Measurements from ENCODE around the gene ALPK3.
A peak's percentile ranks its signal among the peaks of the same experiment; 100 is the strongest.

Gene ALPK3, protein sequence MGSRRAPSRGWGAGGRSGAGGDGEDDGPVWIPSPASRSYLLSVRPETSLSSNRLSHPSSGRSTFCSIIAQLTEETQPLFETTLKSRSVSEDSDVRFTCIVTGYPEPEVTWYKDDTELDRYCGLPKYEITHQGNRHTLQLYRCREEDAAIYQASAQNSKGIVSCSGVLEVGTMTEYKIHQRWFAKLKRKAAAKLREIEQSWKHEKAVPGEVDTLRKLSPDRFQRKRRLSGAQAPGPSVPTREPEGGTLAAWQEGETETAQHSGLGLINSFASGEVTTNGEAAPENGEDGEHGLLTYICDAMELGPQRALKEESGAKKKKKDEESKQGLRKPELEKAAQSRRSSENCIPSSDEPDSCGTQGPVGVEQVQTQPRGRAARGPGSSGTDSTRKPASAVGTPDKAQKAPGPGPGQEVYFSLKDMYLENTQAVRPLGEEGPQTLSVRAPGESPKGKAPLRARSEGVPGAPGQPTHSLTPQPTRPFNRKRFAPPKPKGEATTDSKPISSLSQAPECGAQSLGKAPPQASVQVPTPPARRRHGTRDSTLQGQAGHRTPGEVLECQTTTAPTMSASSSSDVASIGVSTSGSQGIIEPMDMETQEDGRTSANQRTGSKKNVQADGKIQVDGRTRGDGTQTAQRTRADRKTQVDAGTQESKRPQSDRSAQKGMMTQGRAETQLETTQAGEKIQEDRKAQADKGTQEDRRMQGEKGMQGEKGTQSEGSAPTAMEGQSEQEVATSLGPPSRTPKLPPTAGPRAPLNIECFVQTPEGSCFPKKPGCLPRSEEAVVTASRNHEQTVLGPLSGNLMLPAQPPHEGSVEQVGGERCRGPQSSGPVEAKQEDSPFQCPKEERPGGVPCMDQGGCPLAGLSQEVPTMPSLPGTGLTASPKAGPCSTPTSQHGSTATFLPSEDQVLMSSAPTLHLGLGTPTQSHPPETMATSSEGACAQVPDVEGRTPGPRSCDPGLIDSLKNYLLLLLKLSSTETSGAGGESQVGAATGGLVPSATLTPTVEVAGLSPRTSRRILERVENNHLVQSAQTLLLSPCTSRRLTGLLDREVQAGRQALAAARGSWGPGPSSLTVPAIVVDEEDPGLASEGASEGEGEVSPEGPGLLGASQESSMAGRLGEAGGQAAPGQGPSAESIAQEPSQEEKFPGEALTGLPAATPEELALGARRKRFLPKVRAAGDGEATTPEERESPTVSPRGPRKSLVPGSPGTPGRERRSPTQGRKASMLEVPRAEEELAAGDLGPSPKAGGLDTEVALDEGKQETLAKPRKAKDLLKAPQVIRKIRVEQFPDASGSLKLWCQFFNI (N-terminal part only)

DNA sequence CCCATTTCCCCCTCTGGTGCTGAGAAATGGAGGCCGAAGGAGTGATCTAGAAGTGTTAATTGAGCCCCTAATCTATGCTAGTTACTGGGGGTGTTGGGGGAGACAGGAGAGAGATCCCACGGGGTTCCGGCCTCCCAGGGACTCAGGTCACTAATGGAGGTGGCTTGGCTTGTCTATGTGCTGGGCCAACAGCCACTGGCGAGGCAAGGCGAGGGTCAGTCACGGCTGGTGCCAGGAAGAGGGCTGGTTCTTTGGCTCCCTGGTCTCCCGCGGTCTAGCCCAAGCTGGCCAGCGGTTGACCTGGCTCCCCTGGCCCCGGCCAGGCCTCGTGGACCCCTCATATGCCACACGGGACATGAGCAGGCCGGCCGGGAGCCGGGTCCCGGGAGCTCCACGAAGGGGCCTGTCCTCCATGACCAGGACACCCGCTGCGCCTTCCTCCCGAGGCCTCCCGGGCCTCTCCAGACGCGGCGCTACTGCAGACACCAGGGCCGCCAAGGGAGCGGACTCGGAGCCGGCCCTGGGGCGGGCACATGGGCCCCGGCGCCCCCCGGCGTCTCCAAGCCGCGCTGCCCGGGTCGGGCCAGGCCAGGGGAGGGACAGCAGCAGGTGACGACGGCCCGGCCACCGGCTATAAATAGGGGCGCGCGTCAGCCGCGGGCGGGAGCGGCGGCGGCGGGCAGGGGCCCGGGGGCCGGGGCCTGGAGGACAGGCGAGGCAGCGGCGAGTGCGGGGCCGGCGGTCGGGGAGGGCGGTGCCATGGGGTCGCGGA, at the start of gene ALPK3:
ALPK3 (plus strand) TSS at position 663 of the 772 bp plus-strand sequence; CDS start at position 760, 97 bp downstream.
- Histone ChIP-seq H3K9ac (ENCODE audit: low read depth in 1 of 2, low read length in 2 of 2) (no peak within 1 kb of the TSS), H3K4me1 (ENCODE audit: control insufficient read depth in 1 of 2, insufficient read depth in 2 of 2, low read length in 2 of 2) (peaks cover 0 to 5% of the 10 kb centered on the region in 2 donors), H3K4me3 (ENCODE audit: low read depth in 1 of 2, low read length in 2 of 2) (peak within 1 kb of the TSS in 1 of 2 donors; percentile 36), H3K9me3 (ENCODE audit: control insufficient read depth in 1 of 2, low read length in 2 of 2) (no peaks in the 10 kb centered on the region), H3K27me3 (ENCODE audit: control insufficient read depth in 1 of 2, insufficient read depth in 2 of 2, low read length in 2 of 2) (peaks cover 0 to 4% of the 10 kb centered on the region in 2 donors), H3K36me3 (ENCODE audit: control insufficient read depth in 1 of 2, insufficient read depth in 2 of 2, low read length in 2 of 2) (no peaks in the 10 kb centered on the region), H3K27ac (ENCODE audit: low read depth, low read length) (peak within 1 kb of the TSS; percentile 77)

DNA sequence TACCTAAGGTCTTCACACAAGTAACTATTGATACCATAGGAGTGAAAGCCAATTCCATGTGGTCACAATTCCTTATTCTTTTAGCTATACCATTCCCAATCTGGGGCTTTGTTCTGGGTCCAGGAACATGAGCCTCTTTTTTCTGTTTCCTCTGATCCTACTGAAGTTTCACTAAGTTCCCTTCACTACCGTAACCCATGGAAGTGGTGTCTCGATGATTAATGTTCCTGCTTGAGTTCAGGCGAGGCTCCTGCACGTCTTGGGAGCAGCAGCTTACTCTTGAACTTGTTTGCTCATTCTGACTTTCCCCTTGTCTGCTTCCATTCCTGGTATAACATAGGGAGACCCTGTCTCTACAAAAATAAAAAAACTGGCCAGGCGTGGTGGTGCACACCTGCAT, 45.1 kb upstream of the ALPK3 start:
- peaks cover 5 to 21% of the 10 kb centered on the region in 2 donors for H3K36me3 ChIP-seq (ENCODE audit: control insufficient read depth in 1 of 2, insufficient read depth in 2 of 2, low read length in 2 of 2)
- H3K27ac ChIP-seq (ENCODE audit: low read depth, low read length), result no peak overlapping the region
- no peak overlapping the region for H3K4me3 ChIP-seq (ENCODE audit: low read depth in 1 of 2, low read length in 2 of 2)
- no peaks in the 10 kb centered on the region for H3K9me3 ChIP-seq (ENCODE audit: control insufficient read depth in 1 of 2, low read length in 2 of 2)
- H3K9ac ChIP-seq (ENCODE audit: low read depth in 1 of 2, low read length in 2 of 2), result no peak overlapping the region
- no peaks in the 10 kb centered on the region for H3K4me1 ChIP-seq (ENCODE audit: control insufficient read depth in 1 of 2, insufficient read depth in 2 of 2, low read length in 2 of 2)
- no peaks in the 10 kb centered on the region for H3K27me3 ChIP-seq (ENCODE audit: control insufficient read depth in 1 of 2, insufficient read depth in 2 of 2, low read length in 2 of 2)

DNA sequence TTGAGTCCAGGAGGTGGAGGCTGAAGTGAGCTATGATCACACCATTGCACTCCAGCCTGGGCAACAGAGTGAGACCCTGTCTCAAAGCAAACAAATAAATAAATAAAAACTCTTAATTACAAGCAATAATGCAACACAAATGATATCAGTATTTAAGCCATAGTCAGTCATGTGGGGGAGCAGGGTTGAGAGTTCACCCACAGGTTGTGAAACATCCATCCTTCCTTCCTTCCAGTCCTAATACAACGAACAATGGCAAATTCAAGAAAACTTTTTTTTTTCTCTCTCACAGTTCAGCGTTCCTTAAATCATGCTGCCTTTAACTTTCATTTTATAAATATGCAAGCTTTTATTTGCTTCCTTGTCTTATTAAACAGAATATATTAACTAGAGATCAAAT, 44.7 kb upstream of the ALPK3 start:
- Histone ChIP-seq H3K27me3 (ENCODE audit: control insufficient read depth in 1 of 2, insufficient read depth in 2 of 2, low read length in 2 of 2) (no peaks in the 10 kb centered on the region), H3K9me3 (ENCODE audit: control insufficient read depth in 1 of 2, low read length in 2 of 2) (no peaks in the 10 kb centered on the region), H3K4me3 (ENCODE audit: low read depth in 1 of 2, low read length in 2 of 2) (no peak overlapping the region), H3K4me1 (ENCODE audit: control insufficient read depth in 1 of 2, insufficient read depth in 2 of 2, low read length in 2 of 2) (no peaks in the 10 kb centered on the region), H3K27ac (ENCODE audit: low read depth, low read length) (no peak overlapping the region), H3K9ac (ENCODE audit: low read depth in 1 of 2, low read length in 2 of 2) (no peak overlapping the region), H3K36me3 (ENCODE audit: control insufficient read depth in 1 of 2, insufficient read depth in 2 of 2, low read length in 2 of 2) (peaks cover 5 to 16% of the 10 kb centered on the region in 2 donors)

DNA sequence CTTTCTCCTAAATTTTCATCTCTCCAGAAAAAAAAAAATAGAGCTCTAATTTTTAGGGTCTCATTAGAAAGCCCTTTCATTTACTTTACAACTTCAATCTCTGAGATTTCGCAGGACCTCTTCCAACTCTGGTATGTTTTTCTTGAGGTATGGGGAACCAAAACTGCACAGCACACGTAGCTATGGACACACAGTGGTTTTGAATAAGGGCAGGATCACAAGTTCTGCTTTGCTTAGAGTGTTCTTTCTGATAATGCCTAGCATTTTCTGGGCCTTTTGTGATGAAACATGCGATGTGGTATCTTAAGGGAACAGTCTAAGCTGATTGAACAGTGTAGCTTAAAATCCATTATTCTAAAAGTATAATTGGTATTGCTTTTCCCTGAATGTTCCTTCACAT, 43.4 kb upstream of the ALPK3 start:
- H3K36me3 ChIP-seq (ENCODE audit: control insufficient read depth in 1 of 2, insufficient read depth in 2 of 2, low read length in 2 of 2), result peaks cover 5 to 15% of the 10 kb centered on the region in 2 donors
- no peaks in the 10 kb centered on the region for H3K27me3 ChIP-seq (ENCODE audit: control insufficient read depth in 1 of 2, insufficient read depth in 2 of 2, low read length in 2 of 2)
- H3K27ac ChIP-seq (ENCODE audit: low read depth, low read length), result no peak overlapping the region
- H3K4me1 ChIP-seq (ENCODE audit: control insufficient read depth in 1 of 2, insufficient read depth in 2 of 2, low read length in 2 of 2), result no peaks in the 10 kb centered on the region
- no peaks in the 10 kb centered on the region for H3K9me3 ChIP-seq (ENCODE audit: control insufficient read depth in 1 of 2, low read length in 2 of 2)
- no peak overlapping the region for H3K4me3 ChIP-seq (ENCODE audit: low read depth in 1 of 2, low read length in 2 of 2)
- H3K9ac ChIP-seq (ENCODE audit: low read depth in 1 of 2, low read length in 2 of 2), result no peak overlapping the region

DNA sequence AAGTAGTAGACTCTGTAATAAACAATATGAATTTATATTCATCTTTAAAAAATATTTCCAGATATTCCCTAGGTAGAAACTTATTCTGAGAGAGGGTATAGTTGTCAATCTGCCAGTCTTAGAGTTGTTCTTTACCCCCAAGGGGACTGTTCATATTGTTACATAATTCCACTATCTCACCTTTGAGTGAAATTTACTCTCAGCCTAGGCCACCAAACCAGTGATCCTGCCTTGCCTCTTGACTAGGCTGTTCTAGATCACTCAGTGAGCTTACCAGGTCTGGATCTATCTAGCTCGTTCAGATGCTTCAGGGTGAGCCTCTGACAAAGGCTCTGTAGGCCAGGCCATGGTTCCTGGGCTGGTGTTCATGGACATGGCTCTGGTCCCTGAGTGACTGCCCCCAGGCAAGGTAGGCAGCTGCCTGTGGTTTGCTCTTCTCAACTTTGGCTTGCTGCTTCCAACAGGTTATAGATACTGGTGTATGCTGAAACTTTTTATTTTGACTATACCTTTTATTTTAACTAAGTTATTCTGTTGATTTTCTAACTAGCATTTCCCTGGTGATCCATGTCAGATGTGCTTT, 41.2 kb upstream of the ALPK3 start:
- H3K27ac ChIP-seq (ENCODE audit: low read depth, low read length), result no peak overlapping the region
- no peaks in the 10 kb centered on the region for H3K27me3 ChIP-seq (ENCODE audit: control insufficient read depth in 1 of 2, insufficient read depth in 2 of 2, low read length in 2 of 2)
- H3K4me3 ChIP-seq (ENCODE audit: low read depth in 1 of 2, low read length in 2 of 2), result no peak overlapping the region
- H3K9me3 ChIP-seq (ENCODE audit: control insufficient read depth in 1 of 2, low read length in 2 of 2), result no peaks in the 10 kb centered on the region
- peaks cover 0 to 8% of the 10 kb centered on the region in 2 donors for H3K36me3 ChIP-seq (ENCODE audit: control insufficient read depth in 1 of 2, insufficient read depth in 2 of 2, low read length in 2 of 2)
- no peak overlapping the region for H3K9ac ChIP-seq (ENCODE audit: low read depth in 1 of 2, low read length in 2 of 2)
- no peaks in the 10 kb centered on the region for H3K4me1 ChIP-seq (ENCODE audit: control insufficient read depth in 1 of 2, insufficient read depth in 2 of 2, low read length in 2 of 2)

DNA sequence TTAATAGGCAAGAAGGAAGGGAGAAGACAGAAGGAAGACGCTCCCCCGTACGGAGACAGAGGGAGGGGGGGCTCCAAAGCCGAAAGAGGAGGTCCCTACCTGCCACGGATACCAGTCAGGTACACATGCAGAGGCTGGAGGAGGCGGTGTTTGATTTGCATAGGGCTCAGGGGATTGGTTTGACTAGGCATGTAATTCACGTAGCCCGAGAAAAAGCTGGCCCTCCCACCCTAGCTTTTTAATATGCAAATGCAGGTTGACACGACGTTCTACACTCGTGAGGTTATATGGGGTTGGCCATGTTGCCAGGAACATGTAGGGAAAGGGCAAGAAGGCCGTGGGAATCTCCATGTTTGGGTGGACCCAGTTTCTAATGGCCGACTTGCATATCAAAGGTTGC, 39.0 kb upstream of the ALPK3 start:
- Histone ChIP-seq H3K4me1 (ENCODE audit: control insufficient read depth in 1 of 2, insufficient read depth in 2 of 2, low read length in 2 of 2) (no peaks in the 10 kb centered on the region), H3K27ac (ENCODE audit: low read depth, low read length) (no peak overlapping the region), H3K27me3 (ENCODE audit: control insufficient read depth in 1 of 2, insufficient read depth in 2 of 2, low read length in 2 of 2) (no peaks in the 10 kb centered on the region), H3K9ac (ENCODE audit: low read depth in 1 of 2, low read length in 2 of 2) (no peak overlapping the region), H3K36me3 (ENCODE audit: control insufficient read depth in 1 of 2, insufficient read depth in 2 of 2, low read length in 2 of 2) (peaks cover 11 to 27% of the 10 kb centered on the region in 2 donors), H3K4me3 (ENCODE audit: low read depth in 1 of 2, low read length in 2 of 2) (no peak overlapping the region), H3K9me3 (ENCODE audit: control insufficient read depth in 1 of 2, low read length in 2 of 2) (no peaks in the 10 kb centered on the region)

DNA sequence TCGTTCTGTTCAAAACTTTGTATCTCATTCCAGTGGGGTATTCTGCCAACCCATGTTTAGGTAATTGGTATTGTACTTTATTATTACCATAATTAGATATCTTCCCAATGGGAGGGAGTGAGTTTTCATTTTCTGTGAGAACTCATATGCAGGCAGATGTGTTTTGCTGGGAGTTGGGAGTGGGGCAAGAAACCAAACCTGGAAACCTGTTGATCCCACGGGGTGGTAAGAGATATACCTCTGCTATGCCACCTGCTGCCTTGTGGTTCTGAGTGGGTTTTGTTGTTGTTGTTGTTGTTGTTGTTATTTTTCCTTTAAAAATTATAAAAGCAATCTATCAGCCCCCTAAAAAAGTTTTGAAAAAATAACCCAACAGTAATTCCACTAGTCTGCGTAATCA, 36.7 kb upstream of the ALPK3 start:
- Histone ChIP-seq H3K4me3 (ENCODE audit: low read depth in 1 of 2, low read length in 2 of 2) (no peak overlapping the region), H3K4me1 (ENCODE audit: control insufficient read depth in 1 of 2, insufficient read depth in 2 of 2, low read length in 2 of 2) (no peaks in the 10 kb centered on the region), H3K9me3 (ENCODE audit: control insufficient read depth in 1 of 2, low read length in 2 of 2) (no peaks in the 10 kb centered on the region), H3K27ac (ENCODE audit: low read depth, low read length) (no peak overlapping the region), H3K27me3 (ENCODE audit: control insufficient read depth in 1 of 2, insufficient read depth in 2 of 2, low read length in 2 of 2) (no peaks in the 10 kb centered on the region), H3K9ac (ENCODE audit: low read depth in 1 of 2, low read length in 2 of 2) (no peak overlapping the region), H3K36me3 (ENCODE audit: control insufficient read depth in 1 of 2, insufficient read depth in 2 of 2, low read length in 2 of 2) (peaks cover 31 to 46% of the 10 kb centered on the region in 2 donors)

DNA sequence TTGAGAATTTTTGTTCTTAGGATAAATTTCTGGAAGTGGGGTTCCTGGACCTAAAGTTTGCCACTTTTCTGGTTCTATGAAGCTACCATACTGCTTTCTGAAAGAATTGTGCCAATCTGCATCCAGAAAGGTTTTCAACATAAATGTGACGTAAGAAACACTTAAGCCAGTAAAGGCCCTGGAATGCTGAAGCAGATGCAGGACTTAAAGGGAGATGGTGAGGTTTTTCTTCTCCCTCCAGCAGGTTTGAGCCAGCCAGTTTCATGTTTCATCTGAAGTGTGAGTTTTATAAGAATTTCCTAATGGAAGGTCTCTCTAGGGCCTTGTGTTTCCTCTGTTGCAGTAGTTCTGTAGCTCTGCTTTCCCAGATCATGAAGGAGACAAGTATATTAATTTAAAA, 35.7 kb upstream of the ALPK3 start:
- H3K9ac ChIP-seq (ENCODE audit: low read depth in 1 of 2, low read length in 2 of 2), result no peak overlapping the region
- no peaks in the 10 kb centered on the region for H3K9me3 ChIP-seq (ENCODE audit: control insufficient read depth in 1 of 2, low read length in 2 of 2)
- peaks cover 34 to 55% of the 10 kb centered on the region in 2 donors for H3K36me3 ChIP-seq (ENCODE audit: control insufficient read depth in 1 of 2, insufficient read depth in 2 of 2, low read length in 2 of 2)

DNA sequence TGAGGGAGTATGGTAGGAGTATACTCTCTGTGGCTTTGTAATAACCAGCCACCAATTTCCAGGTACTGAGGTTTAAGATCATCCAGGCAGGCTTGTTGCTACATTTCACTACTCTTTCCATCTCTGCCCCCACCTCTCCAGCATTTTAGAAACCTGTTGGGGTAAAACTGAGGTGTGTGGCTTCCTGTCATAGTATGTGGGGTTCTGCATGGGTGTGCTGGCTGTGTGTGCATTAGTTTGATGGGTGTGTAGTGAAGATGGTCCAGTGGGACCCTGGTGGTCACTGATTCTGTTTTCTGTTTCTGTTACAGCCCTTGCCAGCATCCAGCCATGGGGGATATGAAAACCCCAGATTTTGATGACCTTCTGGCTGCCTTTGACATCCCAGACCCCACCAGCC, 34.8 kb upstream of the ALPK3 start:
- peaks cover 34 to 55% of the 10 kb centered on the region in 2 donors for H3K36me3 ChIP-seq (ENCODE audit: control insufficient read depth in 1 of 2, insufficient read depth in 2 of 2, low read length in 2 of 2)
- H3K9ac ChIP-seq (ENCODE audit: low read depth in 1 of 2, low read length in 2 of 2), result no peak overlapping the region
- no peaks in the 10 kb centered on the region for H3K4me1 ChIP-seq (ENCODE audit: control insufficient read depth in 1 of 2, insufficient read depth in 2 of 2, low read length in 2 of 2)
- H3K9me3 ChIP-seq (ENCODE audit: control insufficient read depth in 1 of 2, low read length in 2 of 2), result no peaks in the 10 kb centered on the region
- H3K4me3 ChIP-seq (ENCODE audit: low read depth in 1 of 2, low read length in 2 of 2), result no peak overlapping the region
- H3K27me3 ChIP-seq (ENCODE audit: control insufficient read depth in 1 of 2, insufficient read depth in 2 of 2, low read length in 2 of 2), result no peaks in the 10 kb centered on the region
- no peak overlapping the region for H3K27ac ChIP-seq (ENCODE audit: low read depth, low read length)

More for the DNA sequence above, 35.7 kb upstream of the ALPK3 start:
- Histone ChIP-seq H3K4me1 (ENCODE audit: control insufficient read depth in 1 of 2, insufficient read depth in 2 of 2, low read length in 2 of 2) (no peaks in the 10 kb centered on the region), H3K27me3 (ENCODE audit: control insufficient read depth in 1 of 2, insufficient read depth in 2 of 2, low read length in 2 of 2) (no peaks in the 10 kb centered on the region), H3K27ac (ENCODE audit: low read depth, low read length) (no peak overlapping the region), H3K4me3 (ENCODE audit: low read depth in 1 of 2, low read length in 2 of 2) (no peak overlapping the region)
